Endothelial cell of umbilical vein (primary cell): ENCODE data around the gene SWAP70. TPM values are rescaled to one million over a fixed set of nuclear protein-coding genes. Genes with fewer than 3 reads are reported as not detected.
A peak's percentile ranks its signal among the peaks of the same experiment; 100 is the strongest.

ENCODE experiments used
- BruUV-seq: library from RNA; stranded (reverse); fragments of 400-500 nt; replicated peaks from 2 replicates; lab custom pipeline; 2021; lab: Mats Ljungman, UMichigan
- CTCF ChIA-PET: fragments of 300-600, 350-600 bp; sonication (Branson Sonifier 250); formaldehyde crosslinking; loops from one replicate; lab custom pipeline; 2021; ENCODE audit warnings: antibody characterized with exemption, inconsistent platforms; lab: Charles Lee
- POLR2A ChIA-PET: fragments of 300-600, 350-600 bp; sonication (Branson Sonifier 250); formaldehyde crosslinking; loops from one replicate; lab custom pipeline; 2021; ENCODE audit warnings: antibody characterized with exemption, inconsistent platforms; lab: Charles Lee
- DNase-seq: peaks from one replicate; pipeline ENCODE4 v3.0.0-alpha.2; 2011; ENCODE audit warnings: low read depth, low spot score
- FAIRE-seq: peaks from 2 replicates; lab custom pipeline; 2011; peaks lifted over from hg19 to GRCh38; lab: Jason Lieb, UNC
- H2AFZ ChIP-seq: 2 replicates; pipeline ENCODE4 v1.6.0; 2012; ENCODE audit warnings: low read depth, low read length, control low read depth, inconsistent platforms
- H3K27ac ChIP-seq: 2 replicates; pipeline ENCODE4 v1.5.1; 2011; ENCODE audit warnings: low read depth, mild to moderate bottlenecking, control low read depth, low read length, moderate library complexity; ENCODE audit not compliant: insufficient read depth
- H3K27me3 ChIP-seq, 2 experiments: 2 replicates each; pipeline versions ENCODE4 v1.6.0 to v1.6.1; 2011; ENCODE audit warnings: low read length in 2 of 2, mixed read lengths in 1 of 2; ENCODE audit not compliant: control insufficient read depth in 2 of 2, insufficient read depth in 2 of 2
- H3K36me3 ChIP-seq, 2 experiments: 2 replicates in 1 of 2; 3 replicates in 1 of 2; pipeline ENCODE4 v1.5.1; 2011; ENCODE audit warnings: low read length in 2 of 2, mild to moderate bottlenecking in 1 of 2, moderate library complexity in 1 of 2; ENCODE audit not compliant: control insufficient read depth in 2 of 2, insufficient read depth in 2 of 2; ENCODE audit errors: extremely low read depth in 1 of 2
- H3K4me1 ChIP-seq: 3 replicates; pipeline ENCODE4 v1.5.1; 2011; ENCODE audit warnings: mild to moderate bottlenecking, low read length; ENCODE audit not compliant: control insufficient read depth, insufficient read depth; ENCODE audit errors: extremely low read depth
- H3K4me2 ChIP-seq: 2 replicates; pipeline ENCODE4 v1.6.1; 2011; ENCODE audit warnings: low read length, control low read depth, mixed read lengths; ENCODE audit not compliant: insufficient read depth
- H3K4me3 ChIP-seq, 3 experiments: fragments of 200-600 bp in 1 of 3; sonication (generic), shearing (Covaris generic) in 1 of 3; replicated peaks in 1 of 3; 2 replicates each; pipeline ENCODE4 v1.5.1; 2011 to 2016; ENCODE audit warnings: control low read depth in 3 of 3, low read length in 3 of 3, mild to moderate bottlenecking in 2 of 3, inconsistent platforms in 1 of 3, low read depth in 1 of 3, moderate library complexity in 1 of 3; ENCODE audit not compliant: insufficient read depth in 1 of 3
- H3K79me2 ChIP-seq: 2 replicates; pipeline ENCODE4 v1.6.0; 2012; ENCODE audit warnings: low read length, inconsistent platforms; ENCODE audit not compliant: control insufficient read depth, insufficient read depth
- H3K9ac ChIP-seq: replicated peaks from 2 replicates; pipeline ENCODE3; 2011; ENCODE audit warnings: low read length, control low read depth; ENCODE audit not compliant: insufficient read depth; ENCODE audit errors: extremely low read depth
- H3K9me1 ChIP-seq: replicated peaks from 3 replicates; pipeline ENCODE4 v1.6.0; 2011; ENCODE audit warnings: mild to moderate bottlenecking, low read length; ENCODE audit not compliant: control insufficient read depth, insufficient read depth; ENCODE audit errors: extremely low read depth
- H3K9me3 ChIP-seq: replicated peaks from 2 replicates; pipeline ENCODE4 v1.5.1; 2012; ENCODE audit warnings: low read length, inconsistent platforms; ENCODE audit not compliant: control insufficient read depth, insufficient read depth
- H4K20me1 ChIP-seq: replicated peaks from 2 replicates; pipeline ENCODE3; 2011; ENCODE audit warnings: mild to moderate bottlenecking, low read length; ENCODE audit not compliant: control insufficient read depth, insufficient read depth; ENCODE audit errors: extremely low read depth
- CTCF ChIP-seq, 2 donors: IDR thresholded peaks; 1 replicate in 1 of 2; 2 replicates in 1 of 2; pipeline ENCODE4 v1.5.1; 2011; ENCODE audit warnings: low read length in 2 of 2, mild to moderate bottlenecking in 2 of 2, moderate library complexity in 2 of 2, control low read depth in 1 of 2, inconsistent platforms in 1 of 2, low read depth in 1 of 2; ENCODE audit not compliant: insufficient read depth in 1 of 2; ENCODE audit errors: extremely low read depth in 1 of 2
- EZH2 ChIP-seq: IDR thresholded peaks from 2 replicates; pipeline ENCODE4 v1.6.1; 2012; ENCODE audit warnings: borderline replicate concordance, low read depth, mild to moderate bottlenecking, moderate library complexity, low read length, inconsistent platforms; ENCODE audit not compliant: severe bottlenecking
- FOS ChIP-seq: IDR thresholded peaks from 2 replicates; pipeline ENCODE4 v1.6.1; 2011; ENCODE audit warnings: mild to moderate bottlenecking, low read length, moderate library complexity, borderline replicate concordance; ENCODE audit not compliant: insufficient read depth
- GATA2 ChIP-seq: IDR thresholded peaks from 2 replicates; pipeline ENCODE4 v1.7.0; 2011; ENCODE audit warnings: low read depth, mild to moderate bottlenecking, moderate library complexity, mixed read lengths, low read length; ENCODE audit not compliant: insufficient read length, insufficient read depth
- JUN ChIP-seq: IDR thresholded peaks from 2 replicates; pipeline ENCODE4 v1.6.1; 2011; ENCODE audit warnings: borderline replicate concordance, low read depth; ENCODE audit not compliant: insufficient read length, insufficient read depth
- MAX ChIP-seq: IDR thresholded peaks from 2 replicates; pipeline ENCODE4 v1.6.1; 2011; ENCODE audit not compliant: insufficient read depth, insufficient read length
- MYC ChIP-seq: IDR thresholded peaks from one replicate; pipeline ENCODE4 v1.6.1; 2011; ENCODE audit warnings: mild to moderate bottlenecking, low read depth, low read length
- POLR2A ChIP-seq: IDR thresholded peaks from 2 replicates; pipeline ENCODE4 v1.6.1; 2012; ENCODE audit warnings: low read depth, mild to moderate bottlenecking, control low read depth, low read length
- POLR2AphosphoS5 ChIP-seq: IDR thresholded peaks from 2 replicates; pipeline ENCODE4 v1.6.1; 2012; ENCODE audit warnings: low read depth, mild to moderate bottlenecking, control low read depth, low read length, moderate library complexity; ENCODE audit not compliant: insufficient read depth
- dilution Hi-C: fragments of 300-500 bp; cut with MboI; formaldehyde crosslinking; loops from one replicate; pipeline ENCODE4 v1.15.0; 2019; ENCODE audit warnings: low sequenced_read_pairs; ENCODE audit not compliant: extremely low pct_ligation_motif_present
- intact Hi-C: fragments of 100-400 bp; cut with micrococcal nuclease; formaldehyde crosslinking; loops from one replicate; pipeline ENCODE4 v1.10.0; 2022
- polyA plus RNA-seq, 4 experiments: library from polyadenylated mRNA; depleted of rRNA in 3 of 4; stranded (reverse) in 3 of 4; unstranded in 1 of 4; fragments of >200 nt; gene quantifications; 2 replicates each; pipeline versions ENCODE4 v1.2.1 to v1.2.3, GENCODE V29; 2011 to 2012; ENCODE audit warnings: missing spikeins in 1 of 4
- total RNA-seq: library from RNA; stranded (reverse); gene quantifications from 2 replicates; pipeline ENCODE4 v1.2.3, GENCODE V29; 2021

SWAP70 gene
- total and polyA plus RNA-seq, 2 donors (not counting 3 experiments of a cell fraction or from before 2014, with no cell fraction given) = 52.5 to 165 TPM

GRCh38 chr11:9790703-9791102, 126.8 kb downstream of the SWAP70 start:
- intact Hi-C loops = no loop called here
- no TSS peak for BruUV-seq
- no peaks in the 10 kb centered on the region for H3K9me3 ChIP-seq

More at GRCh38 chr11:9790703-9791102, 126.8 kb downstream of the SWAP70 start:
- DNase-seq = peak; percentile 63
- dilution Hi-C loops = no loop called here
- FAIRE-seq = no peak
- no peaks in the 10 kb centered on the region for H4K20me1 ChIP-seq
- POLR2A ChIA-PET = no interaction called here
- no peaks in the 10 kb centered on the region for H3K79me2 ChIP-seq
- CTCF ChIA-PET = interaction anchor here (0.9 kb wide), 1 partner anchor 30 kb away, joined by 4 read pairs; no protein-coding TSS in a partner anchor
- no peaks in the 10 kb centered on the region for H3K27me3 ChIP-seq
- no peak overlapping the region for H2AFZ ChIP-seq
- H3K36me3 ChIP-seq = peaks cover 8% of the 10 kb centered on the region in 2 experiments
- no peak overlapping the region for H3K4me2 ChIP-seq
- no peak for TF ChIP-seq POLR2A
- TF ChIP-seq CTCF (IDR thresholded peaks at IDR 0.05; ENCODE audit: extremely low read depth in 1 of 2, insufficient read depth in 1 of 2, low read depth in 1 of 2, low read length in 2 of 2) = no peak
- TF ChIP-seq MAX = no peak
- TF ChIP-seq MYC = no peak
- TF ChIP-seq FOS = no peak
- TF ChIP-seq JUN = no peak
- no peak for TF ChIP-seq POLR2AphosphoS5
- TF ChIP-seq EZH2 = no peak
- TF ChIP-seq GATA2 = no peak
- no peak overlapping the region for H3K27ac ChIP-seq
- no peak overlapping the region for H3K9ac ChIP-seq
- H3K9me1 ChIP-seq = no peaks in the 10 kb centered on the region
- H3K4me1 ChIP-seq = no peaks in the 10 kb centered on the region
- no peak overlapping the region for H3K4me3 ChIP-seq
